Left renal cortex interstitium (tissue), 4 donors: Measurements from ENCODE around the gene SLK. TPM values are rescaled to one million over a fixed set of nuclear protein-coding genes. Genes with fewer than 3 reads are reported as not detected.

Experiments
- DNase-seq, 4 donors: peaks; one replicate each; pipeline ENCODE4 v3.0.0-alpha.2; 2013; ENCODE audit warnings: low read depth in 4 of 4, low spot score in 2 of 4, missing footprints in 1 of 4
- polyA plus RNA-seq, 4 donors: library from polyadenylated mRNA; unstranded; fragments of 120-200 nt; gene quantifications; one replicate each; pipeline ENCODE4 v1.2.1, GENCODE V29; 2013; ENCODE audit not compliant: insufficient read length in 4 of 4

SLK gene
- polyA plus RNA-seq, 4 donors: 56.6 to 69.0 (median 62.6) TPM

GRCh38 chr10:104045151-104046089 is 78.5 kb downstream of the SLK start:
- peak in 3 of 4 donors; percentile 26 to 53 (median 32) for DNase-seq

GRCh38 chr10:104046651-104047050 is 79.7 kb downstream of the SLK start:
- no peak for DNase-seq

GRCh38 chr10:104049504-104050250 is 82.7 kb downstream of the SLK start:
- DNase-seq: no peak

GRCh38 chr10:104052431-104052830 is 85.5 kb downstream of the SLK start:
- DNase-seq: no peak

GRCh38 chr10:104053201-104053600 is 86.3 kb downstream of the SLK start:
- DNase-seq: no peak

- DNase-seq: no peak
These were observed 87.5 kb downstream of the SLK start for GRCh38 chr10:104054430-104054829.

- no peak for DNase-seq
These were observed 89.8 kb downstream of the SLK start for GRCh38 chr10:104056619-104057273.

GRCh38 chr10:104057717-104058116 is 90.8 kb downstream of the SLK start:
- no peak for DNase-seq

GRCh38 chr10:104059364-104059763 is 92.4 kb downstream of the SLK start:
- DNase-seq: no peak

- no peak for DNase-seq
These were observed 94.3 kb downstream of the SLK start for GRCh38 chr10:104061196-104061595.

GRCh38 chr10:104065748-104066147 is 98.8 kb downstream of the SLK start:
- no peak for DNase-seq

GRCh38 chr10:104066945-104067344 is 100.0 kb downstream of the SLK start:
- DNase-seq: no peak

- DNase-seq: no peak
These were observed 100.6 kb downstream of the SLK start for GRCh38 chr10:104067525-104067924.

- no peak for DNase-seq
These were observed 102.7 kb downstream of the SLK start for GRCh38 chr10:104069613-104070012.

- DNase-seq: no peak
These were observed 105.8 kb downstream of the SLK start for GRCh38 chr10:104072786-104073185.

- DNase-seq: no peak
These were observed 107.6 kb downstream of the SLK start for GRCh38 chr10:104074505-104074904.

GRCh38 chr10:104076743-104077160 is 109.8 kb downstream of the SLK start:
- DNase-seq: peak; percentile 23 to 58 (median 50)

GRCh38 chr10:104077247-104077646 is 110.3 kb downstream of the SLK start:
- no peak for DNase-seq

GRCh38 chr10:104077663-104078151 is 110.8 kb downstream of the SLK start:
- DNase-seq: no peak
